ENCODE data around the gene ZC3H8.

DNA sequence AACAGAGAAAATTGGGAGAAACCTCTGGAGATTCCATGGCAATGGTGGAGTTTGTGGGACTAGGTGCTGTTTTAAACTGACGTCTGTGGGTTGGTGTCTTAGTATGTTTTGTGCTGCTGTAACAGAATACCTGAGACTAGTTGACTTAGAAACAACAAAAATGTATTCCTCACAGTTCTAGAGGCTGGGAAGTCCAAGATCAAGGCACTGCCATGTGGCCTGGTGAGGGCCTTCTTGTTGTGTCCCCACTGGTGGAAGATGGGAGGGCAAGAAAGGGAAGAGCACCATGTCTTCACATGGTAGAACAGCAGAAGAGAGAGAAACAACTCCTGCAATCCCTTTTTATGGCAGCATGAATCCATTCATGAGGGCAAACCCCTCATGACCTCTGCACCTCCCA lies 13.7 kb upstream of the ZC3H8 start:
- TF ChIP-seq, protein P1, sequence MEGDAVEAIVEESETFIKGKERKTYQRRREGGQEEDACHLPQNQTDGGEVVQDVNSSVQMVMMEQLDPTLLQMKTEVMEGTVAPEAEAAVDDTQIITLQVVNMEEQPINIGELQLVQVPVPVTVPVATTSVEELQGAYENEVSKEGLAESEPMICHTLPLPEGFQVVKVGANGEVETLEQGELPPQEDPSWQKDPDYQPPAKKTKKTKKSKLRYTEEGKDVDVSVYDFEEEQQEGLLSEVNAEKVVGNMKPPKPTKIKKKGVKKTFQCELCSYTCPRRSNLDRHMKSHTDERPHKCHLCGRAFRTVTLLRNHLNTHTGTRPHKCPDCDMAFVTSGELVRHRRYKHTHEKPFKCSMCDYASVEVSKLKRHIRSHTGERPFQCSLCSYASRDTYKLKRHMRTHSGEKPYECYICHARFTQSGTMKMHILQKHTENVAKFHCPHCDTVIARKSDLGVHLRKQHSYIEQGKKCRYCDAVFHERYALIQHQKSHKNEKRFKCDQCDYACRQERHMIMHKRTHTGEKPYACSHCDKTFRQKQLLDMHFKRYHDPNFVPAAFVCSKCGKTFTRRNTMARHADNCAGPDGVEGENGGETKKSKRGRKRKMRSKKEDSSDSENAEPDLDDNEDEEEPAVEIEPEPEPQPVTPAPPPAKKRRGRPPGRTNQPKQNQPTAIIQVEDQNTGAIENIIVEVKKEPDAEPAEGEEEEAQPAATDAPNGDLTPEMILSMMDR (IDR thresholded peaks at IDR 0.05; ENCODE audit: low read depth, low read length) = no peak
- no peak for TF ChIP-seq EZH2phosphoT487 (IDR thresholded peaks at IDR 0.05; ENCODE audit: low read depth)

Data from OCI-LY3 (cell line).